Neutrophil (primary cell): ENCODE data around the gene IL1RN.

Experiments
- H3K27ac ChIP-seq: fragments of 200-600 bp; sonication (generic); 2 replicates; pipeline ENCODE4 v1.5.1; 2016; ENCODE audit warnings: mild to moderate bottlenecking, moderate library complexity
- H3K27me3 ChIP-seq: fragments of 200-600 bp; sonication (generic); 2 replicates; pipeline ENCODE4 v1.6.0; 2016; ENCODE audit warnings: mild to moderate bottlenecking
- H3K36me3 ChIP-seq: fragments of 200-600 bp; sonication (generic); 2 replicates; pipeline ENCODE4 v1.5.1; 2017
- H3K4me1 ChIP-seq, 2 experiments: fragments of 200-600 bp in 1 of 2; sonication (generic) in 1 of 2; 1 replicate in 1 of 2; 2 replicates in 1 of 2; pipeline versions ENCODE4 v1.5.1 to v1.6.1; 2013 to 2016; ENCODE audit warnings: low read depth in 1 of 2, low read length in 1 of 2, mild to moderate bottlenecking in 1 of 2, moderate library complexity in 1 of 2; ENCODE audit not compliant: control insufficient read depth in 1 of 2, insufficient read depth in 1 of 2
- H3K4me3 ChIP-seq, 2 experiments: fragments of 200-600 bp in 1 of 2; sonication (generic) in 1 of 2; 1 replicate in 1 of 2; 2 replicates in 1 of 2; pipeline ENCODE4 v1.5.1; 2013 to 2016; ENCODE audit warnings: low read depth in 1 of 2, low read length in 1 of 2, mild to moderate bottlenecking in 1 of 2, moderate library complexity in 1 of 2
- H3K9me3 ChIP-seq: fragments of 200-600 bp; sonication (generic); 2 replicates; pipeline ENCODE4 v1.5.1; 2016
- TF ChIP-seq, protein P1 (sequence below): fragments of 200-600 bp; sonication (generic); IDR thresholded peaks from 2 replicates; pipeline ENCODE4 v1.5.1; 2016; ENCODE audit warnings: antibody characterized with exemption

Gene IL1RN

DNA sequence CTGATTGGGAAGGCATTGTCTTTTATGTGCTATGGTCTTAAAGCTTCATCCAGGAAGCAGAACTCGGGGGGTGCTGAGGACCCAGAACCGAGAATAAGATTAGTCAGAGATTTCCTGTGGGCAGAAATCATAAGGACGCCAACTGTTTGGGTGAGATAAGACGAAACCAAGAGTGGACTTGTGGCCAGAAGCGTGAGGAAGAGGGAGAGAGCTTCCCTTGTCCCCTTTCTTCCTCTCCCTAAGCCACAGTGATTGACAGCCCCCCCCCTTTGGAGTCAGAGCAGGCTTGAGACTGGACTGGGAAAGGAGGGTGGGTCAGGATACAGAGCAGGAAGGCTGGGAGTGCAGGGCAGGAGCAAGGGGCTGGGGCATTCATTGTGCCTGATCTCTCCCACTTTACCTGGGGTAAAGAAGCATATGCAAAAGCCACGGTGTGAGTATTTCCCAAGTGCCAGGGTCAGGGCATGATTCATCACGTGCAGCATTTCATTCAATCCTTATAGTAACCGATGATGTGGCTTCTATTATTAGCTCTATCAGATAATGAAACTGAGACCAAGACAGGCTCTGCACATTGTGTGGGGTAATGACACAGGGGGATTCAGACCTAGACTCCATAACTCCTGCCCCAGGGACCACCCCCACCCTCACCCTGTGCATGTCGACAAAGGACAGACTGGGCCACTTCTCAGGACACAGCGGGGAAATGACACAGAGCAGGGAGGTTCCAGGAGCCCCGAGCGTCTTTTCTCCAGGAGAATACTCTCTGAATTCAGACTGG lies 3.0 kb upstream of the IL1RN start:
- H3K27ac ChIP-seq = peak overlapping the region; percentile 92
- peaks cover 82 to 88% of the 10 kb centered on the region in 2 experiments for H3K4me1 ChIP-seq
- peaks cover 8% of the 10 kb centered on the region for H3K36me3 ChIP-seq
- no peaks in the 10 kb centered on the region for H3K27me3 ChIP-seq
- no peaks in the 10 kb centered on the region for H3K9me3 ChIP-seq
- TF ChIP-seq, protein P1, sequence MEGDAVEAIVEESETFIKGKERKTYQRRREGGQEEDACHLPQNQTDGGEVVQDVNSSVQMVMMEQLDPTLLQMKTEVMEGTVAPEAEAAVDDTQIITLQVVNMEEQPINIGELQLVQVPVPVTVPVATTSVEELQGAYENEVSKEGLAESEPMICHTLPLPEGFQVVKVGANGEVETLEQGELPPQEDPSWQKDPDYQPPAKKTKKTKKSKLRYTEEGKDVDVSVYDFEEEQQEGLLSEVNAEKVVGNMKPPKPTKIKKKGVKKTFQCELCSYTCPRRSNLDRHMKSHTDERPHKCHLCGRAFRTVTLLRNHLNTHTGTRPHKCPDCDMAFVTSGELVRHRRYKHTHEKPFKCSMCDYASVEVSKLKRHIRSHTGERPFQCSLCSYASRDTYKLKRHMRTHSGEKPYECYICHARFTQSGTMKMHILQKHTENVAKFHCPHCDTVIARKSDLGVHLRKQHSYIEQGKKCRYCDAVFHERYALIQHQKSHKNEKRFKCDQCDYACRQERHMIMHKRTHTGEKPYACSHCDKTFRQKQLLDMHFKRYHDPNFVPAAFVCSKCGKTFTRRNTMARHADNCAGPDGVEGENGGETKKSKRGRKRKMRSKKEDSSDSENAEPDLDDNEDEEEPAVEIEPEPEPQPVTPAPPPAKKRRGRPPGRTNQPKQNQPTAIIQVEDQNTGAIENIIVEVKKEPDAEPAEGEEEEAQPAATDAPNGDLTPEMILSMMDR = no peak
- peak overlapping the region; percentile 20 to 36 for H3K4me3 ChIP-seq

DNA sequence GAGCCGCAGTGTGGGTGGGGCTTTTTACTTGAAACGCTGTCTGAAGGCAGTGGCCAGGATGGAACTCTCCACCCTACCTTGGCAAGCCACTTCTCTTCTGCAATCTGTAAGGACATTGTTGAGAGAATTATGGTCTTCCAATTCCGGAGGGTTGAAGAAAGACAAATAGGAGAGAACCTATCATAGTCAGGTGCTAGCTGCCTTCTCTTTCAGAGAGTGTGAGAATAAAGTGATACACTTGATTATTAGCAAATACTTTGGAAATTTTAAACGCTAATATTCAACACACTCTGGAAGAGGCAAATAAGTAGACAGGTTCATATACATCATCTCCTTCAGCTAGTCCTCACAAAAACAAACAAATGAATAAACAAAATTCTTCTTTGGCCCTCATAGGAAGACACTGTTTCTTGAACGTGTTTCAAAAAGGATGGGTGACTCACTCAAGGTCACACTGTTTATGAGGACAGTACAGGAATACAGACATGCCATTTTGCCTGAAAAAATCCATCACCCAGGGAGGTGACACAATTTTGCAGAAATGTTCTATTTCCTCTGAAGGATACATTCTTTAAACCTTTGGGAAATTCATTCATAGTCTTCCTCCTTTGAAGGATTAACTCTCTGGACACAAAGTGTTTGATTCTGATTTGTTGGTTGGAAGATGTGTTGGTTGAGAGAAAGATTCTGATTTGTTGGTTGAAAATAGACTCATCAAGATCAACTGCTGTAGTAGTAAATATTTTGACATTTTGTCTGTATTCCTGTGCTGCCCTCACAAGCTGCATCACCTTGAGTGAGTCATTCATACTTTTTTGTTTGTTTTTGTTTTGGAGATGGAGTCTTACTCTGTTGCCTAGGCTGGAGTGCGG lies 2.2 kb upstream of the IL1RN start:
- H3K4me3 ChIP-seq = peak overlapping the region in 1 of 2 experiments; percentile 83
- H3K27ac ChIP-seq = peak overlapping the region; percentile 92
- TF ChIP-seq, protein P1 = no peak
- peaks cover 86 to 90% of the 10 kb centered on the region in 2 experiments for H3K4me1 ChIP-seq
- H3K27me3 ChIP-seq = no peaks in the 10 kb centered on the region
- H3K9me3 ChIP-seq = no peaks in the 10 kb centered on the region
- peaks cover 16% of the 10 kb centered on the region for H3K36me3 ChIP-seq

GRCh38 chr2:113127646-113128570 lies 510 bp downstream of the IL1RN start:
- peak overlapping the region; percentile 83 to 90 for H3K4me3 ChIP-seq

GRCh38 chr2:113129519-113130078 lies 2.2 kb downstream of the IL1RN start:
- peak overlapping the region; percentile 92 for H3K27ac ChIP-seq
- peak overlapping the region; percentile 83 to 90 for H3K4me3 ChIP-seq
- H3K27me3 ChIP-seq = no peaks in the 10 kb centered on the region
- no peaks in the 10 kb centered on the region for H3K9me3 ChIP-seq
- H3K4me1 ChIP-seq = peaks cover 61 to 77% of the 10 kb centered on the region in 2 experiments
- TF ChIP-seq, protein P1 = no peak
- H3K36me3 ChIP-seq = peaks cover 58% of the 10 kb centered on the region

More at GRCh38 chr2:113127646-113128570, 510 bp downstream of the IL1RN start:
- Histone ChIP-seq H3K27me3 (no peaks in the 10 kb centered on the region), H3K36me3 (peaks cover 41% of the 10 kb centered on the region), H3K4me1 (peaks cover 74 to 91% of the 10 kb centered on the region in 2 experiments), H3K9me3 (no peaks in the 10 kb centered on the region), H3K27ac (peak overlapping the region; percentile 92)
- TF ChIP-seq, protein P1 = no peak
